Measurements from ENCODE around the gene NEURL1B.
"Not testable (repeated sequence)": the region's sequence is repeated elsewhere in the genome, so short reads cannot be mapped to it uniquely, and the experiment has no call there.

NEURL1B gene, protein sequence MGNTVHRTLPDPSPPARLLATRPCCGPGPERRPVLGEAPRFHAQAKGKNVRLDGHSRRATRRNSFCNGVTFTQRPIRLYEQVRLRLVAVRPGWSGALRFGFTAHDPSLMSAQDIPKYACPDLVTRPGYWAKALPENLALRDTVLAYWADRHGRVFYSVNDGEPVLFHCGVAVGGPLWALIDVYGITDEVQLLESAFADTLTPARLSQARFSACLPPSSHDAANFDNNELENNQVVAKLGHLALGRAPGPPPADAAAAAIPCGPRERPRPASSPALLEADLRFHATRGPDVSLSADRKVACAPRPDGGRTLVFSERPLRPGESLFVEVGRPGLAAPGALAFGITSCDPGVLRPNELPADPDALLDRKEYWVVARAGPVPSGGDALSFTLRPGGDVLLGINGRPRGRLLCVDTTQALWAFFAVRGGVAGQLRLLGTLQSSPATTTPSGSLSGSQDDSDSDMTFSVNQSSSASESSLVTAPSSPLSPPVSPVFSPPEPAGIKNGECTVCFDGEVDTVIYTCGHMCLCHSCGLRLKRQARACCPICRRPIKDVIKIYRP

DNA sequence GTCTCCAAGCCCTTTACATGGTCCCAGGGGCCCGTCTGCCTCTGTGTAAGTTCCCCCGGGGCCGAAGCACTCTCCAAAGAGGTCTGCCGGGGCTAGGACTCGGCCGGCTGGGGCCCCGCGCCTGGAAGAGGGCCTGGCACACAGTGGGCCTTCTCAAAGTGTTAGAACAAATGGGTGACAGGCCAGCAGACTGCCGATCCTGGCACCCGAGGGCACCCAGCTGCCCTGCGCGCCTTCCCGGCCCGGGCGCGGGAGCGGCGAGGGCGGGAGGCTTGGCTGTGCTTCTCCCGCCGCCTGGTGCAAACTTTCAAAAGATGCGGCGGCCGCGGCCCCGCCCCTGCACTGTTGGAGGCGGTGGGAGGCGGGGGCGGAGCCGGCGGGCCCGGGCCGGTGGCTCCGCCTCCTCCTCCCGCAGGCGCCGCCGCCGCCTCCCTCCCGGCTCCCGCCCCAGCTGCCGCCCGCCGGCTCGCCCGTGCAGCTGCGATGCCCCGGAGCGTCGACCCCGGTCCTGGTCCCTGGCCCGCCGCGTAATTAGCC is at the start of gene NEURL1B:
Gene NEURL1B (plus strand): TSS at position 442 of the 537 bp plus-strand sequence. CDS start 144 bp downstream, outside the sequence.
- peak; percentile 61 for DNase-seq (ENCODE audit: low spot score)

GRCh38 chr5:172591636-172592035 is 49.4 kb upstream of the NEURL1B start:
- no peak for DNase-seq (ENCODE audit: low spot score)

- DNase-seq (ENCODE audit: low spot score): no peak
These were observed 48.2 kb upstream of the NEURL1B start for GRCh38 chr5:172592881-172593280.

DNA sequence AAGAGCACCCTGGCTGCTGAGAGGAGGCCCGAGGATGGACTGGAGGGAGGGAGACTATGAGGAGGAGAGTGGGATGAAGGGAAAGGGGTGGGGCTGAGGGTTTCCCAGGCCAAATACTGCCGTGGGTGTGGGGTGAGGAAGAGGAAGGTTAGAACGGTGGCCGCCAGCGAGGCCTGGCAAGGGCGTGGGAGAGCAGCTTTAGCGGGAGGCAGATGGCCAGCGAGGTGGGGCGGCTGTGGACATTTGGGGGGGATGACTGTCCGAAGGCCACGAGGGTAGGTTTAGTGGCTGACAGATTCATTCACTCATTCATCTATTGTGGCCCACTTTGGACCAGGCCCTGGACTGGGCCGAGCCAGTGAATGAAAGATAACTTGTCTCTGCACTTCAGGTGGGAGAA is 47.8 kb upstream of the NEURL1B start:
- DNase-seq (ENCODE audit: low spot score): no peak

- DNase-seq (ENCODE audit: low spot score): no peak
These were observed 47.3 kb upstream of the NEURL1B start for GRCh38 chr5:172593721-172594235.

GRCh38 chr5:172594431-172594830 is 46.6 kb upstream of the NEURL1B start:
- DNase-seq (ENCODE audit: low spot score): no peak

DNA sequence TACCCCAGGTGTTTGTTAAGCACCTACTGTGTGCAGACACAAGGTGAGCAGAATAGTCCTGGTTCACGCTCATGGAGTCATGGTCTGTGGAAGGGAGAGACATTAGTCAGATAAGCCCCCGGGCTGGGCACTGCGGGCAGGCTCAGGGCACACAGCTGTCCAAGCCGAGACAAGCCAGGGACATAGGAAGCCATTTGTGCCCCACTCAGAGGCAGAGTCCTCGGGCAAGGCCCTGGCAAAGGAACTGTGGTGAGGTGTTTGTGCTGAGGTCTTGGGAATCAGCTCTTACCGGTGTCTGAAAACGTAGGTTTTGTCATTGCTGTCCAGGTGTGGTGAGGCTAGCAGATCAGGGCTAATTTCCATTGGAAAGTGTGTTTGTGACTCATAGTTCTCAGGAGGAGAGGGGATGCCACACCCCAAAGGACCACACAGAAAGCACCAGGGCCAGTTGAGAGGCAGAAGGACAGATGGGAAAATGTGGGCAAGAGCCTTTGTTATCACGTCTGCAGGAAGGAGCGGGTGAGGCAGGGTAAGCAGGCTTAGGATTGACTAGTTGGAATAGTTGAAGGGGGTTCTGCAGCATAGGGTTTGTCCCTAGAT is 46.1 kb upstream of the NEURL1B start:
- no peak for DNase-seq (ENCODE audit: low spot score)

DNA sequence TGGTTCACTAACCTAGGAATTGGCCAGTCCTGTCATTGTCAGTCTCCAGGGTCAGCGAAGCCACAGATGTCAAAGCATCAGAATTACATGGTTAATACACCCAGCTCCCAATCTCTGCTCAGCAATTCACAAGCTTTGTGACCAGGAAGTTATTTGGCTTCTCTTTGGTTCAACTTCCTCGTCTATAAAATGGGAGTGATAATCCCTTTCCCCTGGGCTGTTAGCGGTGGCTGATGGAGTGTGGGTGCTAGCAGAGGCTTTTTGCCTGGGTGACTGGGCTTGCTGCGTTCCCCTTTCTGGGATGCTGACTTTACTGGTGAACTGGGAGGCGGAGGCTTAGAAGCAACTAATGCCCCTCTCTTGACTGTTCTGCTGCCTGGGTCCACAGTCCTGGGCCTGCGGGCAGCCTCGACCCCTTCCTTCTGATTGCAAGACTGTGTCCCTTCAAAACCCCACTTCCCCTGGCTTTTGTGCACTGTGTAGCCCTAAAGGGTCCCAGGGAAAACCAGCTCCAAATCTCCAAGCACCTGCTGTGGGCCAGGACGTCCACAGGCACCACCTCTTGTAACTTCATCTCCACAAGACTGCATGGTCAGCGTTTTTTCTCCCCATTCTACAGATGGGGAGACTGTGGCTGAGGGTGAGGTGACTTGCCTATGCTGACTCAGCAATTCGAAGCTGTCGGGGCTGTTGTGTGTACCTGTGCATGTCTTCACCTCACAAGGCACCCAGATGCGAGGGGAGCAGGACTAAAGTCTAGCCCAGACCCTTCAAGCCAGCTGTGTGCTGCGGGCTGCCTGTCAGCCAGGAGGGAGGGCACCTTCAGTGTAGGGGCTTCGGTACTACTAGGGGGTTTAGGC is 45.2 kb upstream of the NEURL1B start:
- DNase-seq (ENCODE audit: low spot score): no peak

DNA sequence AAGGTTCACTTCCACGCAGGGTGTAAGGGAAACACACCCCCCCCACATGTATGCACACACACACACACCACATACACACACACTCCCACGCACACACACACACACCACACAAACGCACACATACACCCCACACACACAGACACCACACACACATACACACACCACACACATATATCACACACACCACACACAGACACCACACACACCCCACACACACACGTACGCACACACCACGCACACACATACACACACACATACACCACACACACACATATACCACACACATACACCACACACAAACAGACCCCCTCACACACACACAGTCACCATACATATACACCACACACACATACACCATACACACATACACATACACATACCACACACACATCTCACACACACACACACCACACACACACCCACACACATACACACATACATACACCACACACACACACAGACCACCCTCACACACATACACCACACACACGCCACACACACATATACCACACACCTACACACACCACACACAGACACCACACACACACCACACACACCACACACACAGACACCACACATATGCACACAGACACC is 44.3 kb upstream of the NEURL1B start:
- no peak for DNase-seq (ENCODE audit: low spot score)

DNA sequence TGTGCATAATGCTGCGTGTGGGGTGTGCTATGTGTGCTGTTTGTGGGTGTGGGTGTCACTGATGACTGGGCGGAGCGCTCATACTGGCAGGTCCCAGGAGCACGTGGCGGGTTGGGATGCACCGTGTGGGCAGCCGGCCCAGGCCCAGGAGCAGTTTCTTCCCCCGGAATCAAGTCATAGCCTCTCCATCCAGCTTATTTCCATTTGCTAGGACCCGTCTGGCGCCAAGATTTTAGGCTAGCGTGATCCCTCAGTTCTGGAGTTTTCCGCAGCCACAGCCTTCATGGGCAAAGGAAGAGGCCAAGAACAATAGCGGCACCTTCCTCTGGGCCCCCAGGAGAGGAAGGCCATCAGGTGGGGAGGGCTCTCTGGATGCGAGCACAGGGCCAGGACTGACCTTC is 43.3 kb upstream of the NEURL1B start:
- no peak for DNase-seq (ENCODE audit: low spot score)

DNA sequence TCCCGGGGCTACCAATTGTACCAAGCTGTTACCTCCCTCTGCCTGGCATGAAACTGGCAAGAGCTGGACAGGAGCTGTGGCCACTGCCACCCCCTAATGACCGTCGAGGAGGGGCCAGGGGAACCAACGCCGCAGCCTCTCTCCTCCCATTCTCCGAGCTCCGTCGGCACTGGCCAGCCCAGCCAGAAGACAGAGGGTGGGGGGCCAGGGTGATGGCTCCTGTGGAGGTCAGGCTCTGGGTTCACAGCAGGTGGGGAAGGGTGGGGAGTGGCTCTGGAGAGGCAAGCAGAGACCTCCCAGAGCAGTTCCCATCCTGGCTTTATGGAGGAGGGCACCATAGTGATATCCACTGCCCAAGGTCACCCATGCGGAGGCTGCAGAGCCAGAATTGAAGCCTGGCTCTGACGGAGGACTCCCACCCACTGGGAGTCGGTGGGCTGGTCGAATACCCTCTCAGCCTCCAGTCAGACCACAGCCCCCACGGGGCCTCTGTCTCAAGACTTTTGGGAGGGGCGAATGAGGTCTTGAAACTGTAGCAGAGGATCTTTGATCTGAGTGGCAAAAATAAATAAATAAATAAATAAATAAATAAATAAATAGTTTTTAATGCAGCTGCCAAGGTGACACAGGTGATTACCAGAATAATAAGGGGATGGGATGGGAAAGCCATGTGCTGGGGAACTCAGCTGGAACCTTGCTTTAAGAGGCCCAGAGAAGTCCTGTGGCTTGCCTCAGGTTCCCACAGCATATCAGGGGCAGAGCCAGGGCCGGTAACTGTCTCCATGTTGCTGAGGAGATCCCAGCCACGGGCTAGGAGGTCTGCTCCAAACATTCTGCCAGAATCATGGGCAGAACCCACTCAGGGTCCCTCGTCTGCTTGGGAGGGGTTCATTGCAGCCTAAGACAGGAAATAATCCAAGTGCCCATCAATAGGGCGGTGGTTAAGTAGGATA is 42.5 kb upstream of the NEURL1B start:
- no peak for DNase-seq (ENCODE audit: low spot score)

GRCh38 chr5:172599204-172599567 is 41.9 kb upstream of the NEURL1B start:
- no peak for DNase-seq (ENCODE audit: low spot score)

GRCh38 chr5:172600571-172600970 is 40.5 kb upstream of the NEURL1B start:
- DNase-seq (ENCODE audit: low spot score): no peak

DNA sequence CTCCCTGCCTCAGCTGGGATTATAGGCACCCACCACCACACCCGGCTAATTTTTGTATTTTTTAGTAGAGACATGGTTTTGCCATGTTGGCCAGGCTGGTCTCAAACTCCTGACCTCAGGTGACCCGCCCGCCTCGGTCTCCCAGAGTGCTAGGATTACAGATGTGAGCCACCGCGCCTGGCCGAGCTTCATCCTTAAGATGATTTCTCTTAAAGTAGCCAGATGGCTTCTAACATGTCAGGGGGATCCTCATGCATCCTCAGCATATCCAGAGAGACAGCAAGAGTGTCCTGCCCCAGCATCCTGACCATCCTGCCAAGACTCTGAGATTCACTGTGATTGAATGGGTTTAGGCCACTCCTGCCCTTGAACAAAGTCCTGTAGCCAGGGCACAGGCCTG is 39.5 kb upstream of the NEURL1B start:
- DNase-seq (ENCODE audit: low spot score): not testable (repeated sequence)

DNA sequence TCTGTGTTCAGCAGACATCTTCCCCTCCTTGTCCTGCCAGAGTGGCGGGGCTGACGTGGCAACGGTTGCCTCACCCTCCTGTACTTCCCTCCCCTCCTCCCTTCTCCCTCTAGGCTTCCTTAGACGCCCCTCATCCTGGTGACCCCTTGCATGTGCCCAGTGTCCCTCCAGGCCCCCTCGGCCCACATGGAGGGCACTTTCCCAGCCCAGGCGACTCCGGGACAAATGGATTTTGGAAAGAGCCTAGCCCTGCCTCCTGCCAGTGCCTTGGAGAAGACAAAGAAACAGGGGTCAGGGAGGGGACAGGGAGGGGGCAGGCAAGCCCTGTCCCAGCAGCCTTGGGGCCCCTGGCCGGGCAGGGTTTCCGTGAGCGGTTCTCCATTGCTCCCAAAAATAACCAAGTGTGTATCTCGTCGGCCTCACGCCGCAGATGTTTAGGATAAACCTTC is 38.3 kb upstream of the NEURL1B start:
- no peak for DNase-seq (ENCODE audit: low spot score)

DNA sequence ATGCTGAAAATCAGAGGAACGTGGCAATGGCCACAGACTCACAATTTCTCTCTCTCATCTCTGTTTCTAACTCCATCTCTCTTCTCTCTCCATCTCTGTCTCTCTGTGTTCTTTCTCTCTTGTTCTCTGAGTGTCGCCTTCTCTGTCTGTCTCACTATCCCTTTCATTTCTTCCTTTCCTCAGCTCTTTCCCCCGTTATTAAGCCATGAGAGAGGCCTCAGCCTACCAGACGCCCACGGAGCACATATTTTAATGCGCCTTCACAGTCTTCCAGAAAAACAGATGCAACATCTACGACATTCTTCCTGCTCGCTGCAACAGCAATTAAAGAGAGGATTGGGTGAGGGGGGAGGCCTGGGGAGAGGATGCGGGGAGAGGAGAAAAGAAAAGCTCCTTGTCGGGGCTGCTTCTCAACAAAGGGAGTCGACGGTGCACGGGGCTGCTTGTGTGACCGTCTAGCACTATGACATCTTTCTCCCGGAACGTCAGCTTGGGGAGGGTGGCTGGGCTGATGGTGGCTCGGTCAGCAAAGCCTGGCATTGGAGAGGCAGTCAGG is 37.7 kb upstream of the NEURL1B start:
- no peak for DNase-seq (ENCODE audit: low spot score)

DNA sequence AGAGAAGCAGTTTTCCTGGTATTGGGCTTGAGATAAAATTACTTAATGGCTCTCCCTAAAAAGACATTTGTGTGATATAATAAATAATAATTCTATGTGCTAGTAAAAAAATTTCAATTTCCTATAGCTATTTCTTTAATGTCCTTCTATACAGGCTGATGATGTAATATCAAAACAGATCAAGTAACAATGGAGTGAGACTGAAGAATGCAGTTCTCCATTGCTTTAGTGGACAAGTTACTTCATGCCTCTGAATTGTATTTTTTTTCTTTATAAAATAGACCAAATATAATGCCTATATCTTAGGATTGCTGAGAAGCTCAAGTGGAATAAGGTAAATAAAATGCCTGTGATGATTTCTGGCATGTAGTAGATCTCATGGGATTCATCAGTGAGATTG is 35.6 kb upstream of the NEURL1B start:
- DNase-seq (ENCODE audit: low spot score): no peak

DNA sequence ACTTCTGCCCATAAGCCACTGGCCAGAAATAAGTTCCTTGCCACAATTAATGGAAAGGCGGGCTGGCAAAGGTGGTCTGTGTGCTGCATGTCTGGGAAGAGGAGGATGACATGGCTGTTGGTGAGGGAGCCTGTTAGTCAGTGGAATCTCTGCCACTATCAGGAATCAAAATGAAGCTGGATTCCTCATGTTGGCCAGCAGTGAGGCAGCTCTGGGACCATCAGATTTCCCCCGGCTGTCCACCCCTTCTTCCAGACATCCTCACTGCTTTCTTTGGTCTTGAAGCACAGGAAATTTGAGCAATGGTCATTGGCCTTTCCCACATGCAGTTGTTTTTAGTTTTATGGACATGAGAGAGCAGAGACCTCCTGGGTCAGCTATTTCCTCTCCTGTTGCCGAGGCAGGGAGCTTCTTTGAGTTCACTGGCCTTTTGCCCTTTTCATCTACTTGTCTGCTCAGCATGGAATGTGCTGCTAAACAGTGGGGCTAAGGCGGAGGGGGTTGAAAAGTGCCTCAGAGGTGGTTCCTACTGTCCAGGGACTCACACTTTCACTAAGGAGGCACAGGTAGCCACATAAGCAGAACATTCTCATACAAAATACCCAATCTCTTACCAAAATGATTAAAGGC is 34.8 kb upstream of the NEURL1B start:
- DNase-seq (ENCODE audit: low spot score): no peak

- DNase-seq (ENCODE audit: low spot score): no peak
These were observed 33.8 kb upstream of the NEURL1B start for GRCh38 chr5:172607213-172607793.
